Keratinocyte (primary cell): ENCODE results near the gene ADI1.

Experiments
- CTCF ChIP-seq, 3 experiments: IDR thresholded peaks in 1 of 3; conservative IDR thresholded peaks in 1 of 3; optimal IDR thresholded peaks in 1 of 3; 2 replicates in 2 of 3; 3 replicates in 1 of 3; pipeline versions ENCODE3 to v1.5.1; 2011; ENCODE audit warnings: low read length in 3 of 3, mild to moderate bottlenecking in 3 of 3, moderate library complexity in 2 of 3, control low read depth in 1 of 3, inconsistent platforms in 1 of 3; ENCODE audit not compliant: insufficient read depth in 2 of 3; ENCODE audit errors: extremely low read depth in 1 of 3
- EZH2 ChIP-seq: IDR thresholded peaks from one replicate; pipeline ENCODE4 v1.6.1; 2012; ENCODE audit warnings: inconsistent platforms, mild to moderate bottlenecking, low read length, moderate library complexity

GRCh38 chr2:3529316-3530025, 10.1 kb upstream of the ADI1 start:
- TF ChIP-seq CTCF (optimal IDR thresholded peaks at IDR 0.05 in 1 of 3, IDR thresholded peaks at IDR 0.05 in 1 of 3, conservative IDR thresholded peaks at IDR 0.05 in 1 of 3; ENCODE audit: extremely low read depth in 1 of 3, insufficient read depth in 2 of 3, low read length in 3 of 3) = no peak
- no peak for TF ChIP-seq EZH2
